HepG2 (cell line): ENCODE results near the gene ANAPC5. TPM values are rescaled to one million over a fixed set of nuclear protein-coding genes. Genes with fewer than 3 reads are reported as not detected.
"Not testable (repeated sequence)": the region's sequence is repeated elsewhere in the genome, so short reads cannot be mapped to it uniquely, and the experiment has no call there.

ENCODE experiments used
- ATAC-seq: fragments of 200-7000 bp; cut with Tn5 transposase; 3 replicates; pipeline ENCODE4 v1.9.1; 2020; ENCODE audit warnings: mild to moderate bottlenecking, moderate library complexity
- BruUV-seq: library from RNA; stranded (reverse); fragments of 400-500 nt; replicated peaks from 2 replicates; lab custom pipeline; 2021; lab: Mats Ljungman, UMichigan
- CTCF ChIA-PET: fragments of 300-600 bp; formaldehyde crosslinking; extraction: SDS; loops from one replicate; lab custom pipeline; 2021; ENCODE audit warnings: low total read pairs, inconsistent platforms, low intra/inter-chr PET ratio; lab: Yijun Ruan, JAX
- POLR2A ChIA-PET: fragments of 350-600 bp; sonication (Branson Sonifier 250); formaldehyde crosslinking; loops from one replicate; lab custom pipeline; 2020; ENCODE audit warnings: antibody characterized with exemption, inconsistent platforms; lab: Yijun Ruan, JAX
- DNase-seq: peaks from one replicate; pipeline ENCODE4 v3.0.0-alpha.2; 2015; ENCODE audit warnings: low spot score
- FAIRE-seq: peaks from 3 replicates; lab custom pipeline; 2011; peaks lifted over from hg19 to GRCh38; lab: Jason Lieb, UNC
- H2AFZ ChIP-seq: one replicate; pipeline ENCODE4 v1.6.1; 2011; ENCODE audit warnings: low read length, inconsistent platforms
- H3K27ac ChIP-seq: fragments of 300-600 bp; 3 replicates; pipeline ENCODE4 v1.8.0; 2011; ENCODE audit warnings: mixed run types, mild to moderate bottlenecking, mixed read lengths, low read length, inconsistent platforms; ENCODE audit not compliant: insufficient read depth; ENCODE audit errors: extremely low read length
- H3K27me3 ChIP-seq, 2 experiments: fragments of 200-600 bp in 1 of 2; 2 replicates in 1 of 2; 3 replicates in 1 of 2; pipeline versions ENCODE4 v1.6.0 to v1.8.0; 2011; ENCODE audit warnings: low read length in 2 of 2, mild to moderate bottlenecking in 2 of 2, moderate library complexity in 2 of 2, inconsistent platforms in 1 of 2; ENCODE audit not compliant: insufficient read depth in 2 of 2, control insufficient read depth in 1 of 2
- H3K36me3 ChIP-seq, 2 experiments: fragments of 200-600 bp in 1 of 2; replicated peaks in 1 of 2; 2 replicates in 1 of 2; 3 replicates in 1 of 2; pipeline versions ENCODE4 v1.5.1 to v1.8.0; 2011; ENCODE audit warnings: low read length in 2 of 2, inconsistent platforms in 1 of 2; ENCODE audit not compliant: insufficient read depth in 2 of 2, control insufficient read depth in 1 of 2
- H3K4me1 ChIP-seq: 2 replicates; pipeline ENCODE4 v1.5.1; 2012; ENCODE audit warnings: low read length, inconsistent platforms; ENCODE audit not compliant: insufficient read depth
- H3K4me2 ChIP-seq: 2 replicates; pipeline ENCODE4 v1.6.0; 2011; ENCODE audit warnings: low read depth, low read length, inconsistent platforms
- H3K4me3 ChIP-seq, 3 experiments: fragments of 200-600 bp in 1 of 3; sonication (generic), shearing (Covaris generic) in 1 of 3; replicated peaks in 1 of 3; 2 replicates each; pipeline ENCODE4 v1.5.1; 2011 to 2016; ENCODE audit warnings: low read length in 3 of 3, inconsistent platforms in 2 of 3, low read depth in 2 of 3, mild to moderate bottlenecking in 2 of 3, control low read depth in 1 of 3, mixed read lengths in 1 of 3; ENCODE audit not compliant: insufficient read depth in 1 of 3
- H3K79me2 ChIP-seq: one replicate; pipeline ENCODE4 v1.6.1; 2011; ENCODE audit warnings: low read length, inconsistent platforms; ENCODE audit not compliant: insufficient read depth
- H3K9ac ChIP-seq: 2 replicates; pipeline ENCODE4 v1.6.0; 2011; ENCODE audit warnings: mild to moderate bottlenecking, low read depth, low read length, inconsistent platforms; ENCODE audit not compliant: insufficient read depth
- H3K9me3 ChIP-seq: 2 replicates; pipeline ENCODE4 v1.5.1; 2012; ENCODE audit warnings: mild to moderate bottlenecking, low read length
- H4K20me1 ChIP-seq: 2 replicates; pipeline ENCODE4 v1.6.0; 2011; ENCODE audit warnings: inconsistent platforms, mild to moderate bottlenecking, low read length, moderate library complexity; ENCODE audit not compliant: insufficient read depth
- ARNT2 ChIP-seq: sonication (generic); formaldehyde crosslinking; IDR thresholded peaks from 2 replicates; pipeline ENCODE4 v1.8.0; 2022; ENCODE audit warnings: mild to moderate bottlenecking, low read depth, missing genetic modification reagents, moderate library complexity
- ATF5 ChIP-seq: sonication (generic); formaldehyde crosslinking; IDR thresholded peaks from 2 replicates; pipeline ENCODE4 v1.4.0; 2020; ENCODE audit warnings: mild to moderate bottlenecking, low read depth, missing genetic modification reagents
- GTF3A ChIP-seq: sonication (generic); formaldehyde crosslinking; conservative IDR thresholded peaks from 2 replicates; pipeline ENCODE4 v1.4.0; 2020; ENCODE audit warnings: mild to moderate bottlenecking, missing genetic modification reagents
- MYC ChIP-seq: sonication (generic); formaldehyde crosslinking; IDR thresholded peaks from 2 replicates; pipeline ENCODE4 v1.9.0; 2021; ENCODE audit warnings: missing genetic modification reagents, borderline replicate concordance
- ZFP37 ChIP-seq: sonication (generic); formaldehyde crosslinking; IDR thresholded peaks from 2 replicates; pipeline ENCODE4 v1.4.0; 2020; ENCODE audit warnings: missing genetic modification reagents, borderline replicate concordance
- ZFP62 ChIP-seq: sonication (generic); formaldehyde crosslinking; IDR thresholded peaks from 2 replicates; pipeline ENCODE4 v1.4.0; 2020; ENCODE audit warnings: missing genetic modification reagents
- ZNF605 ChIP-seq: sonication (generic); formaldehyde crosslinking; IDR thresholded peaks from 2 replicates; pipeline ENCODE4 v1.8.0; 2022; ENCODE audit warnings: mild to moderate bottlenecking, missing genetic modification reagents
- ZNF766 ChIP-seq: sonication (generic); formaldehyde crosslinking; IDR thresholded peaks from 2 replicates; pipeline ENCODE4 v1.5.0; 2020; ENCODE audit warnings: missing genetic modification reagents, borderline replicate concordance
- WGBS: methylation state at CpG from one replicate; pipeline ENCODE4 v1.1.6; 2017; ENCODE audit warnings: low lambda C conversion rate; 5-methylcytosine and 5-hydroxymethylcytosine counted together
- in situ Hi-C: cut with HindIII; loops from 2 replicates; pipeline ENCODE4 v1.10.0; 2017; ENCODE audit warnings: low pct_unique_long_range_greater_than_20kb; ENCODE audit not compliant: extremely low pct_ligation_motif_present
- intact Hi-C: fragments of 100-400 bp; cut with micrococcal nuclease; formaldehyde crosslinking; loops from one replicate; pipeline ENCODE4 v1.10.0; 2022; ENCODE audit not compliant: unreplicated experiment
- polyA plus RNA-seq, 8 experiments: library from polyadenylated mRNA; depleted of rRNA in 3 of 8; stranded (reverse) in 7 of 8; unstranded in 1 of 8; fragments of >200 nt; fragmentation: Illumina TruSeq in 4 of 8; extraction: Trizol in 4 of 8; gene quantifications; 2 replicates each; pipeline versions ENCODE4 v1.2.1 to v1.2.3, GENCODE V29; 2011 to 2016; ENCODE audit warnings: low read depth in 4 of 8, missing spikeins in 1 of 8, mixed read lengths in 1 of 8; ENCODE audit not compliant: insufficient read depth in 1 of 8
- total RNA-seq, 5 experiments: library from RNA; depleted of rRNA; stranded (reverse); fragments of >200 nt; fragmentation: Illumina TruSeq; extraction: Trizol; gene quantifications; 2 replicates each; pipeline ENCODE4 v1.2.3, GENCODE V29; 2016; ENCODE audit warnings: low read depth in 1 of 5

The ANAPC5 gene
- total and polyA plus RNA-seq, 2 of the 13 experiments (the other 11 are each of a cell fraction or from before 2014, with no cell fraction given) = 146 to 161 TPM

- Histone ChIP-seq H3K9ac (no peak overlapping the region), H3K36me3 (peaks cover 8 to 40% of the 10 kb centered on the region in 2 experiments; a peak in 4 of 5 replicates), H3K4me2 (no peak overlapping the region), H4K20me1 (0 out of 2 replicates have a peak, but pooled peaks cover 2% of the 10 kb centered on the region), H3K27ac (no peak overlapping the region), H3K27me3 (no peaks in the 10 kb centered on the region), H3K9me3 (no peaks in the 10 kb centered on the region), H2AFZ (no peak overlapping the region), H3K79me2 (no peaks in the 10 kb centered on the region), H3K4me1 (peaks cover 10% of the 10 kb centered on the region; the same call in 1 of the 2 replicates), H3K4me3 (no peak overlapping the region)
- no peak for FAIRE-seq
- BruUV-seq = no TSS peak
- in situ Hi-C loops = no loop called here
- ChIA-PET POLR2A (no interaction called here), CTCF (no interaction called here)
- intact Hi-C loops = no loop called here
- no peak for TF ChIP-seq ZNF766 (CRISPR knock-in tag)
- no peak for TF ChIP-seq ZNF605
- TF ChIP-seq ZFP37 = no peak
- TF ChIP-seq MYC (CRISPR knock-in tag) = no peak
- no peak for TF ChIP-seq ZFP62 (CRISPR knock-in tag)
- no peak for TF ChIP-seq ATF5 (CRISPR knock-in tag)
- no peak for TF ChIP-seq GTF3A (CRISPR knock-in tag)
- no peak for TF ChIP-seq ARNT2 (CRISPR knock-in tag)
- 94% methylated on average over 3 of the region's 3 CpGs for WGBS
- DNase-seq = no peak
- ATAC-seq = no peak
Observed at GRCh38 chr12:121314431-121314830, 37.8 kb downstream of the ANAPC5 start.

GRCh38 chr12:121310231-121310630 lies 42.0 kb downstream of the ANAPC5 start:
- H3K4me2 ChIP-seq, H3K9ac ChIP-seq, H2AFZ ChIP-seq, POLR2A ChIA-PET, CTCF ChIA-PET, ATAC-seq, H4K20me1 ChIP-seq, FAIRE-seq, H3K27ac ChIP-seq, H3K4me1 ChIP-seq, in situ Hi-C loops, H3K27me3 ChIP-seq, BruUV-seq, DNase-seq, intact Hi-C loops, H3K79me2 ChIP-seq, H3K4me3 ChIP-seq, H3K9me3 ChIP-seq: not testable (repeated sequence)
- H3K36me3 ChIP-seq = peaks cover 6 to 32% of the 10 kb centered on the region in 2 experiments; a peak in 3 of 5 replicates
- WGBS = 100% methylated on average over 1 of the region's 1 CpG

GRCh38 chr12:121307397-121307796 lies 44.8 kb downstream of the ANAPC5 start:
- H2AFZ ChIP-seq, CTCF ChIA-PET, DNase-seq, BruUV-seq, H3K9ac ChIP-seq, ATAC-seq, intact Hi-C loops, H3K27ac ChIP-seq, H3K4me3 ChIP-seq, H3K27me3 ChIP-seq, FAIRE-seq, in situ Hi-C loops, H3K4me2 ChIP-seq, H3K79me2 ChIP-seq, H4K20me1 ChIP-seq, H3K9me3 ChIP-seq: not testable (repeated sequence)
- Histone ChIP-seq H3K36me3 (peaks cover 6 to 24% of the 10 kb centered on the region in 2 experiments; a peak in 2 of 5 replicates), H3K4me1 (peaks cover 19% of the 10 kb centered on the region)
- 98% methylated on average over 8 of the region's 8 CpGs for WGBS
- POLR2A ChIA-PET = interaction anchor here (1.6 kb wide), 1 partner anchor 9 kb away, joined by 3 read pairs; no protein-coding TSS in a partner anchor
